Gastrocnemius medialis (tissue), 4 donors: ENCODE data around the gene RPS29. TPM values are rescaled to one million over a fixed set of nuclear protein-coding genes. Genes with fewer than 3 reads are reported as not detected.

ENCODE experiments used
- ATAC-seq, 2 donors: fragments of 150-250 bp; one replicate each; pipeline ENCODE4 v1.9.1; 2016
- DNase-seq, 2 donors: peaks; one replicate each; pipeline ENCODE4 v3.0.0-alpha.2; 2019
- H3K27ac ChIP-seq, 4 donors: fragments of 200-600 bp; sonication (generic); 1 replicate in 1 of 4; 2 replicates in 3 of 4; pipeline ENCODE4 v1.5.1; 2016 to 2018; ENCODE audit warnings: mild to moderate bottlenecking in 2 of 4, moderate library complexity in 1 of 4
- H3K27me3 ChIP-seq, 3 donors: fragments of 200-600 bp; sonication (generic) in 2 of 3; 1 replicate in 1 of 3; 2 replicates in 2 of 3; pipeline versions ENCODE4 v1.5.1 to v1.6.0; 2016 to 2019; ENCODE audit warnings: mild to moderate bottlenecking in 1 of 3, moderate library complexity in 1 of 3
- H3K36me3 ChIP-seq, 2 donors: fragments of 200-600 bp; sonication (generic) in 1 of 2; one replicate each; pipeline ENCODE4 v1.5.1; 2017 to 2018
- H3K4me1 ChIP-seq, 2 donors: fragments of 200-600 bp; sonication (generic) in 1 of 2; one replicate each; pipeline ENCODE4 v1.5.1; 2016 to 2017; ENCODE audit warnings: mild to moderate bottlenecking in 2 of 2
- H3K4me3 ChIP-seq, 4 donors: fragments of 200-600 bp; sonication (generic) in 3 of 4; 1 replicate in 1 of 4; 2 replicates in 3 of 4; pipeline ENCODE4 v1.5.1; 2016 to 2019; ENCODE audit warnings: mild to moderate bottlenecking in 2 of 4
- H3K9me3 ChIP-seq, 3 donors: fragments of 200-600 bp; sonication (generic) in 2 of 3; 1 replicate in 1 of 3; 2 replicates in 2 of 3; pipeline ENCODE4 v1.5.1; 2016 to 2019
- CTCF ChIP-seq, 5 experiments: fragments of 450-650 bp in 3 of 5; fragments of 200-600 bp in 2 of 5; sonication (generic) in 2 of 5; IDR thresholded peaks in 4 of 5; conservative IDR thresholded peaks in 1 of 5; 1 replicate in 4 of 5; 2 replicates in 1 of 5; pipeline ENCODE4 v1.5.1; 2016 to 2019; ENCODE audit warnings: antibody characterized with exemption in 5 of 5, mild to moderate bottlenecking in 3 of 5, moderate library complexity in 3 of 5
- POLR2A ChIP-seq, 2 donors: fragments of 450-650 bp; IDR thresholded peaks; one replicate each; pipeline ENCODE4 v1.6.1; 2017; ENCODE audit warnings: antibody characterized with exemption in 2 of 2, mild to moderate bottlenecking in 2 of 2, moderate library complexity in 2 of 2
- in situ Hi-C, 4 donors: fragments of 200-750 bp; cut with MboI; loops; one replicate each; pipeline versions ENCODE4 v1.15.0 to v1.8.0; 2017; ENCODE audit warnings: low sequenced_read_pairs in 4 of 4
- intact Hi-C: fragments of 100-400 bp; cut with DNase I; formaldehyde crosslinking; loops from one replicate; pipeline ENCODE4 v1.15.1; 2023; ENCODE audit warnings: low total_unique reads
- total RNA-seq, 4 donors: library from RNA; depleted of rRNA; stranded (reverse); fragments of >200 nt; gene quantifications; one replicate each; pipeline versions ENCODE4 v1.1.0 to v1.2.3, GENCODE V29; 2016

Gene RPS29
- total RNA-seq, 4 donors from 2014 or later = 6,799 to 10,395 (median 8,793) TPM

- peak in 1 of 5 experiments; percentile 8 for TF ChIP-seq CTCF (IDR thresholded peaks at IDR 0.05 in 4 of 5, conservative IDR thresholded peaks at IDR 0.05 in 1 of 5)
- TF ChIP-seq POLR2A (IDR thresholded peaks at IDR 0.05) = peak; percentile 23 to 24
- in situ Hi-C loops (no loop called here), intact Hi-C loops (loop anchor here (1.0 kb wide), 2 partner anchors 11 to 22 kb away; partner anchors contain the start of genes MGAT2 and RPL36AL)
- H3K9me3 ChIP-seq = no peaks in the 10 kb centered on the region
- peak; percentile 90 to 94 for ATAC-seq
- no peaks in the 10 kb centered on the region for H3K36me3 ChIP-seq
- peak; percentile 62 to 71 for DNase-seq
- H3K27me3 ChIP-seq = no peaks in the 10 kb centered on the region
- H3K4me3 ChIP-seq = peak within 1 kb of the TSS; percentile 81 to 92 (median 84)
- H3K4me1 ChIP-seq = peaks cover 9% of the 10 kb centered on the region in 2 donors
- H3K27ac ChIP-seq = peak within 1 kb of the TSS; percentile 92 to 95 (median 92)
These were observed 12.5 kb upstream of the RPS29 start, which contains the start of gene LRR1 for GRCh38 chr14:49598485-49599300. Gene LRR1, plus strand, starts transcription at chr14:49598940. Its CDS starts 81 bp downstream, at chr14:49599021.

- Histone ChIP-seq H3K9me3 (no peaks in the 10 kb centered on the region), H3K36me3 (no peaks in the 10 kb centered on the region), H3K27me3 (no peaks in the 10 kb centered on the region), H3K27ac (peak overlapping the region; percentile 92 to 95 (median 92)), H3K4me3 (peak overlapping the region; percentile 81 to 92 (median 84)), H3K4me1 (peaks cover 9% of the 10 kb centered on the region in 2 donors)
- in situ Hi-C loops = no loop called here
- ATAC-seq (peak; percentile 17 to 19), DNase-seq (no peak)
- TF ChIP-seq CTCF (IDR thresholded peaks at IDR 0.05 in 4 of 5, conservative IDR thresholded peaks at IDR 0.05 in 1 of 5) (no peak), POLR2A (IDR thresholded peaks at IDR 0.05) (no peak)
- intact Hi-C loops = loop anchor here (1.0 kb wide), 2 partner anchors 11 to 22 kb away; partner anchors contain the start of genes MGAT2 and RPL36AL
These were observed 12.0 kb upstream of the RPS29 start for GRCh38 chr14:49598189-49598484.

- Histone ChIP-seq H3K27ac (no peak overlapping the region), H3K27me3 (no peaks in the 10 kb centered on the region), H3K4me3 (no peak overlapping the region), H3K9me3 (no peaks in the 10 kb centered on the region), H3K4me1 (peaks cover 9% of the 10 kb centered on the region in 2 donors), H3K36me3 (no peaks in the 10 kb centered on the region)
- ATAC-seq (no peak), DNase-seq (no peak)
- in situ Hi-C loops = no loop called here
- TF ChIP-seq POLR2A (IDR thresholded peaks at IDR 0.05) = no peak
- no peak for TF ChIP-seq CTCF (IDR thresholded peaks at IDR 0.05 in 4 of 5, conservative IDR thresholded peaks at IDR 0.05 in 1 of 5)
- intact Hi-C loops = no loop called here
These were observed 8.3 kb upstream of the RPS29 start for GRCh38 chr14:49594347-49595091.

GRCh38 chr14:49593016-49593415 lies 6.8 kb upstream of the RPS29 start:
- H3K36me3 ChIP-seq = no peaks in the 10 kb centered on the region
- DNase-seq = no peak
- in situ Hi-C loops = no loop called here
- intact Hi-C loops = no loop called here
- no peaks in the 10 kb centered on the region for H3K9me3 ChIP-seq
- H3K27me3 ChIP-seq = no peaks in the 10 kb centered on the region
- no peak overlapping the region for H3K4me3 ChIP-seq
- peaks cover 9% of the 10 kb centered on the region in 2 donors for H3K4me1 ChIP-seq
- ATAC-seq = no peak
- TF ChIP-seq CTCF (IDR thresholded peaks at IDR 0.05 in 4 of 5, conservative IDR thresholded peaks at IDR 0.05 in 1 of 5) (no peak), POLR2A (IDR thresholded peaks at IDR 0.05) (no peak)
- H3K27ac ChIP-seq = no peak overlapping the region
